SK-N-SH (cell line): ENCODE measurements around the gene SH2D3C. TPM values are rescaled to one million over a fixed set of nuclear protein-coding genes. Genes with fewer than 3 reads are reported as not detected.

Experiments
- CTCF ChIA-PET: fragments of 300-600, 350-600 bp; formaldehyde crosslinking; extraction: SDS; loops from one replicate; lab custom pipeline; 2021; lab: Yijun Ruan, JAX
- POLR2A ChIA-PET: fragments of 350-600 bp; sonication (Branson Sonifier 250); formaldehyde crosslinking; extraction: SDS; loops from one replicate; lab custom pipeline; 2020; ENCODE audit warnings: antibody characterized with exemption, inconsistent platforms; lab: Yijun Ruan, JAX
- DNase-seq: peaks from one replicate; pipeline ENCODE4 v3.0.0; 2012
- H2AFZ ChIP-seq: fragments of 200-600 bp; sonication (generic); 2 replicates; pipeline ENCODE4 v1.8.1; 2016; ENCODE audit warnings: antibody characterized with exemption, mild to moderate bottlenecking, low read depth
- H3F3A ChIP-seq: fragments of 200-600 bp; sonication (generic); replicated peaks from 2 replicates; pipeline ENCODE3; 2016; ENCODE audit warnings: antibody characterized with exemption, mild to moderate bottlenecking; ENCODE audit not compliant: insufficient read depth
- H3K27ac ChIP-seq, 2 experiments: fragments of 200-500 bp in 1 of 2; fragments of 200-600 bp in 1 of 2; sonication (Bioruptor generic) in 1 of 2; sonication (generic), shearing (Covaris generic) in 1 of 2; 2 replicates each; pipeline versions ENCODE4 v1.5.1 to v1.6.1; 2014 to 2016; ENCODE audit warnings: low read depth in 2 of 2, inconsistent platforms in 1 of 2, low read length in 1 of 2, mild to moderate bottlenecking in 1 of 2, mixed read lengths in 1 of 2
- H3K27me3 ChIP-seq: fragments of 200-600 bp; sonication (generic), shearing (Covaris generic); 2 replicates; pipeline ENCODE4 v1.6.1; 2016; ENCODE audit warnings: mixed run types; ENCODE audit not compliant: insufficient read depth
- H3K36me3 ChIP-seq, 2 experiments: fragments of 200-500 bp in 1 of 2; fragments of 200-600 bp in 1 of 2; sonication (Bioruptor generic) in 1 of 2; sonication (generic) in 1 of 2; replicated peaks in 1 of 2; 2 replicates each; pipeline versions ENCODE3 to v1.5.1; 2014 to 2016; ENCODE audit warnings: low read length in 1 of 2, mild to moderate bottlenecking in 1 of 2; ENCODE audit not compliant: insufficient read depth in 2 of 2, control insufficient read depth in 1 of 2
- H3K4me1 ChIP-seq, 2 experiments: fragments of 200-500 bp in 1 of 2; fragments of 200-600 bp in 1 of 2; sonication (Bioruptor generic) in 1 of 2; sonication (generic), shearing (Covaris generic) in 1 of 2; 2 replicates each; pipeline versions ENCODE4 v1.5.1 to v1.6.1; 2014 to 2016; ENCODE audit warnings: low read depth in 1 of 2, low read length in 1 of 2, mixed run types in 1 of 2; ENCODE audit not compliant: insufficient read depth in 2 of 2, control insufficient read depth in 1 of 2
- H3K4me2 ChIP-seq: fragments of 200-600 bp; sonication (generic), shearing (Covaris generic); 2 replicates; pipeline ENCODE4 v1.6.1; 2017; ENCODE audit warnings: mixed run types
- H3K4me3 ChIP-seq, 2 experiments: fragments of 200-500 bp in 1 of 2; fragments of 200-600 bp in 1 of 2; sonication (Bioruptor generic) in 1 of 2; sonication (generic), shearing (Covaris generic) in 1 of 2; 2 replicates each; pipeline versions ENCODE4 v1.5.1 to v1.8.1; 2014 to 2016; ENCODE audit warnings: low read depth in 2 of 2, inconsistent platforms in 1 of 2, low read length in 1 of 2, mild to moderate bottlenecking in 1 of 2, mixed read lengths in 1 of 2, moderate library complexity in 1 of 2
- H3K79me2 ChIP-seq: fragments of 200-600 bp; sonication (generic); 2 replicates; pipeline ENCODE4 v1.8.1; 2017; ENCODE audit warnings: mild to moderate bottlenecking; ENCODE audit not compliant: insufficient read depth
- H3K9ac ChIP-seq: fragments of 200-600 bp; sonication (generic); 2 replicates; pipeline ENCODE4 v1.6.1; 2017; ENCODE audit warnings: mixed run types
- H3K9me2 ChIP-seq: fragments of 200-600 bp; sonication (generic); 2 replicates; pipeline ENCODE4 v1.6.1; 2017; ENCODE audit warnings: mixed run types
- H3K9me3 ChIP-seq: fragments of 200-600 bp; sonication (generic); 2 replicates; pipeline ENCODE4 v1.6.1; 2017; ENCODE audit warnings: mixed run types, mild to moderate bottlenecking, moderate library complexity
- H4K20me1 ChIP-seq: fragments of 200-600 bp; sonication (generic); 2 replicates; pipeline ENCODE4 v1.6.1; 2017; ENCODE audit warnings: mild to moderate bottlenecking, mixed run types; ENCODE audit not compliant: insufficient read depth
- CHD2 ChIP-seq: fragments of 150-350 bp; IDR thresholded peaks from 2 replicates; pipeline ENCODE4 v1.6.1; 2018; ENCODE audit warnings: low read length; ENCODE audit not compliant: partially characterized antibody
- CTCF ChIP-seq: fragments of 200-600 bp; sonication (generic); IDR thresholded peaks from 2 replicates; pipeline ENCODE4 v1.6.1; 2017; ENCODE audit warnings: antibody characterized with exemption, mild to moderate bottlenecking, moderate library complexity
- ELF1 ChIP-seq: IDR thresholded peaks from 2 replicates; pipeline ENCODE4 v1.4.0; 2012
- FOSL2 ChIP-seq: IDR thresholded peaks from 2 replicates; pipeline ENCODE4 v1.4.0; 2012; ENCODE audit warnings: low read depth, mild to moderate bottlenecking, moderate library complexity, borderline replicate concordance
- FOXJ3 ChIP-seq: sonication (generic); formaldehyde crosslinking; IDR thresholded peaks from 2 replicates; pipeline ENCODE4 v1.5.1; 2020; ENCODE audit warnings: mild to moderate bottlenecking, missing genetic modification reagents
- IRF3 ChIP-seq: fragments of 150-350 bp; IDR thresholded peaks from 2 replicates; pipeline ENCODE4 v1.6.1; 2016; ENCODE audit warnings: mild to moderate bottlenecking, low read depth, low read length
- RCOR1 ChIP-seq: fragments of 150-350 bp; IDR thresholded peaks from 2 replicates; pipeline ENCODE4 v1.6.1; 2017; ENCODE audit warnings: antibody characterized with exemption, low read length
- SMC3 ChIP-seq: IDR thresholded peaks from 2 replicates; pipeline ENCODE4 v1.6.1; 2012; ENCODE audit warnings: low read depth, low read length, improper control_type of control experiment
- WGBS: methylation state at CpG from one replicate; pipeline ENCODE4 v1.1.6; 2017; ENCODE audit warnings: low lambda C conversion rate; 5-methylcytosine and 5-hydroxymethylcytosine counted together
- polyA plus RNA-seq, 3 experiments: library from polyadenylated mRNA; depleted of rRNA; stranded (reverse); fragments of >200 nt; gene quantifications; 2 replicates each; pipeline ENCODE4 v1.2.3, GENCODE V29; 2012

Gene SH2D3C
- polyA plus RNA-seq, 1 of the 3 experiments (the other 2 are of a cell fraction), result 0.15 TPM

DNA sequence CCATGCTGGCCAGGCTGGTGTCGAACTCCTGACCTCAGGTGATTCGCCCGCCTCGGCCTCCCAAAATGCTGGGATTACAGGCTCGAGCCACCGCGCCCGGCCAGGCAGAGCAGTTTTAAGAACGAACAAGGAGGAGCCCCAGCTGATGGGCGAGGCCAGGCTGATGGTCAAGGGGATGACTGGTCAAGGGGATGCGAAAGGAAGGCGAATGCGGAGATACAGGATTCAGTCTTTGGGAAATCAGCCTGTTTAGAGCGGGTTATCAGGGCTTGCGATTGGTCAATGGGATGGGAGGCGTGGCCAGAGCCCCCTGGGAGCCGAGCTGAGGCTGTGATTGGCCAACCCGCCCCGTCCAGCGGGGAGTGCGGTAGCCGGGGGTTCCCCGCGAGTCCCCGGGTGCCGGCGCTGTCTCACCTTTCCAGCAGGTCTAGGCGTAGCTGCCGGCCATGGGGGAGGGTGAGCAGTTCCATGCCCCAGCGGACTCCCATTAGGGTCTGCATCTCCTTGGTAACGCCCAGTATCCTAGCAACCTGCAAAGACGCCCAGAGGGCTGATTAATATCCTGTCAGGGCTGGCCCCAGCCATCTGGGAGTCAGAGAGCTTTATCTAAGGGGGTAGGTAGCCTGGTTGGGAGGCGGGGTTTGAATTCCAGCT lies 35.9 kb downstream of the SH2D3C start:
- Histone ChIP-seq H3K27me3 (no peaks in the 10 kb centered on the region), H3K9me2 (no peaks in the 10 kb centered on the region), H2AFZ (no peak overlapping the region), H3K4me1 (no peaks in the 10 kb centered on the region; a peak in 1 of 4 replicates), H3K4me2 (no peak overlapping the region), H3K9me3 (no peaks in the 10 kb centered on the region), H3K27ac (no peak overlapping the region), H3K9ac (no peak overlapping the region), H3K79me2 (no peaks in the 10 kb centered on the region), H3K4me3 (no peak overlapping the region), H4K20me1 (no peaks in the 10 kb centered on the region), H3F3A (no peaks in the 10 kb centered on the region), H3K36me3 (no peaks in the 10 kb centered on the region)
- DNase-seq, result peak; percentile 81
- TF ChIP-seq CTCF (no peak), IRF3 (no peak), CHD2 (peak; percentile 40), SMC3 (no peak), ELF1 (no peak), RCOR1 (no peak), FOXJ3 (CRISPR knock-in tag) (no peak), FOSL2 (no peak)
- ChIA-PET POLR2A (interaction anchor here (0.7 to 1.6 kb wide), 3 partner anchors 8 to 29 kb away, joined by 3 to 6 read pairs (median 4); partner anchors contain the start of gene TOR2A), CTCF (interaction anchor here (0.7 to 6.4 kb wide), 9 partner anchors 8 to 1878 kb away, joined by 3 to 35 read pairs (median 9); partner anchors contain the start of genes CDK9, PTRH1 and TOR2A)
- 79% methylated on average over 25 of the region's 33 CpGs for WGBS

- Histone ChIP-seq H3K9ac (no peak overlapping the region), H3K4me1 (no peaks in the 10 kb centered on the region; a peak in 1 of 4 replicates), H3K9me2 (no peaks in the 10 kb centered on the region), H3K27ac (no peak overlapping the region), H4K20me1 (no peaks in the 10 kb centered on the region), H3K36me3 (no peaks in the 10 kb centered on the region), H3K4me3 (no peak overlapping the region), H2AFZ (no peak overlapping the region), H3K79me2 (no peaks in the 10 kb centered on the region), H3F3A (no peaks in the 10 kb centered on the region), H3K4me2 (no peak overlapping the region), H3K9me3 (no peaks in the 10 kb centered on the region), H3K27me3 (no peaks in the 10 kb centered on the region)
- peak; percentile 78 for DNase-seq
- CTCF ChIA-PET, result interaction anchor here (0.7 to 6.4 kb wide), 11 partner anchors 13 to 1878 kb away, joined by 3 to 34 read pairs (median 4); partner anchors contain the start of genes CDK9 and PTRH1
- WGBS, result 89% methylated on average over 38 of the region's 38 CpGs
- POLR2A ChIA-PET, result no interaction called here
- no peak for TF ChIP-seq SMC3
Observed at GRCh38 chr9:127741831-127742434, 36.5 kb downstream of the SH2D3C start.
